ENCODE measurements around the gene CROCC2. TPM values are rescaled to one million over a fixed set of nuclear protein-coding genes. Genes with fewer than 3 reads are reported as not detected.

Gene CROCC2
- polyA plus RNA-seq, 2 of the 4 experiments (the other 2 are of a cell fraction): not detected

DNA sequence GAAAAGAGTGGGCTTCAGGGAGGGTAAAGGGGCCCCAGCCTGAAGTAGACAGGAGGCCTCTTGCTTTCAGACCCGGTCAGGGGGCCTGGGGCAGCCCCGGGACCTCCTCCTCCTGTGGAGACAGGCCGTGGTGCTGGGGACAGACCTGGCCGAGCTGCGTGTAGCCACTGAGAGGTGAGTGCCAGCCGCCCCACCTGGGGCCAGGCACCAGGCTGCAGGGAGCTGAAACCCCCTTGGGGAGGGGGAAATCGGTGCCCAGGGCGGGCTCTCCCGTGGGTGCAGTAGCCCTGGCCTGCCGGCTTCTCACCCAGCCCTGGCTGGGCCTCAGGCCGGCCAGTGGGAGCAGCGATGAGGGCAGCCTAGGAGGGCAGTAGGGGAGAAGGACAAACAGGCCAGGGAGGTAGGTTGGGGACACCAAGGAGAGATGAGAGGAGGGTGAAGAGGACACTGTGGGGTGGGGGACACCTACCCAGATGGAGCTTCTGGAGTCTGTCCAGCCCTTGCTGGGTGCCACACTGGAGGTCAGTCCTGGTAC, 24.0 kb downstream of the CROCC2 start (continued):
- no peak for TF ChIP-seq REST (IDR thresholded peaks at IDR 0.05)
- TF ChIP-seq HMGXB4 (CRISPR knock-in tag; IDR thresholded peaks at IDR 0.05; ENCODE audit: borderline replicate concordance): no peak
- TF ChIP-seq, protein P1, sequence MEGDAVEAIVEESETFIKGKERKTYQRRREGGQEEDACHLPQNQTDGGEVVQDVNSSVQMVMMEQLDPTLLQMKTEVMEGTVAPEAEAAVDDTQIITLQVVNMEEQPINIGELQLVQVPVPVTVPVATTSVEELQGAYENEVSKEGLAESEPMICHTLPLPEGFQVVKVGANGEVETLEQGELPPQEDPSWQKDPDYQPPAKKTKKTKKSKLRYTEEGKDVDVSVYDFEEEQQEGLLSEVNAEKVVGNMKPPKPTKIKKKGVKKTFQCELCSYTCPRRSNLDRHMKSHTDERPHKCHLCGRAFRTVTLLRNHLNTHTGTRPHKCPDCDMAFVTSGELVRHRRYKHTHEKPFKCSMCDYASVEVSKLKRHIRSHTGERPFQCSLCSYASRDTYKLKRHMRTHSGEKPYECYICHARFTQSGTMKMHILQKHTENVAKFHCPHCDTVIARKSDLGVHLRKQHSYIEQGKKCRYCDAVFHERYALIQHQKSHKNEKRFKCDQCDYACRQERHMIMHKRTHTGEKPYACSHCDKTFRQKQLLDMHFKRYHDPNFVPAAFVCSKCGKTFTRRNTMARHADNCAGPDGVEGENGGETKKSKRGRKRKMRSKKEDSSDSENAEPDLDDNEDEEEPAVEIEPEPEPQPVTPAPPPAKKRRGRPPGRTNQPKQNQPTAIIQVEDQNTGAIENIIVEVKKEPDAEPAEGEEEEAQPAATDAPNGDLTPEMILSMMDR (IDR thresholded peaks at IDR 0.05): no peak
- no peak for TF ChIP-seq FOSB (CRISPR knock-in tag; IDR thresholded peaks at IDR 0.05)
- no peak for TF ChIP-seq MAZ (IDR thresholded peaks at IDR 0.05; ENCODE audit: borderline replicate concordance, low read depth, low read length)
- no peak for TF ChIP-seq ESRRA (IDR thresholded peaks at IDR 0.05; ENCODE audit: borderline replicate concordance, low read length)

DNA sequence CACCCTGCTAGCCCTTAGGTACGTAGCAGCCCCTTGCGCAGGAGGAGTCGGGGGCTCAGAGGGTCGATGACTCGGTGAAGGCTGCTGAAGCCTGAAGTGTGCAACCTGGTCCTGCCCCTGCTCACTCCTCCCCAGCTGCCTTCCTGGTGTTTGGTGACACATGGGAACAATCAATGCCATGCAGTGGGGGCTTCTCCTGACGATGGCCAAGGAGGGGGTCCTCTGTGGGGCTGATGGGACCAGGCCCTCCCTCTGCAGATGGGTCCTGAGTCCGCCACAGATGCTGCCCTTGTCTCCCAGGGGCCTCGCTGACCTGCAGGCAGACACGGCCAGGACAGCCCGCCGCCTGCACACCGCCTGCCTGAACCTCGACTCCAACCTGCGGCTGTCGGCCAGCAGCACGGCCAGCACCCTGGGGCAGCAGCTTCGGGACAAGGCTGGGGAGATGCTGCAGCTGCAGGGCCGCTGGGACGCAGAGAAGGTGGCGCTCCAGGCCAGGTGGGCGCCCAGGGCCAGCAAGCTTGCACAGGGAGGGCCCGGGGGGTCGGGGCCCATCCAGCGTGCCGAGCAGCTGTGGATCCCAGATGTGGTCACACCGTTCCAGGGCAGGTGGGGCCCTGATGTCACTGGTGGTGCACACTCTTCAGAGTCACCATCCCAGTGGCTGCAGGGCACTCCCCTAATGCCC, 24.6 kb downstream of the CROCC2 start:
- no peak overlapping the region for H3K27ac ChIP-seq
- CTCF ChIA-PET: interaction anchor here (1.2 to 1.4 kb wide), 2 partner anchors 32 to 79 kb away, joined by 3 read pairs; no protein-coding TSS in a partner anchor
- FAIRE-seq: no peak
- DNase-seq (ENCODE audit: low read depth in 1 of 2, low spot score in 1 of 2): no peak
- POLR2A ChIA-PET: no interaction called here
- H3K4me3 ChIP-seq: no peak overlapping the region
- 69% methylated on average over 11 of the region's 26 CpGs for WGBS (ENCODE audit: missing lambda C conversion rate)
- ATAC-seq: no peak
- no peaks in the 10 kb centered on the region for H3K4me1 ChIP-seq
- H3K4me2 ChIP-seq: no peak overlapping the region
- TF ChIP-seq HOXB13 (CRISPR knock-in tag; IDR thresholded peaks at IDR 0.05; ENCODE audit: low read depth) (no peak), FOSB (CRISPR knock-in tag; IDR thresholded peaks at IDR 0.05) (no peak), PHF8 (IDR thresholded peaks at IDR 0.05; ENCODE audit: borderline replicate concordance, low read depth) (no peak), POLR2A (IDR thresholded peaks at IDR 0.05; ENCODE audit: low read length) (no peak), RCOR1 (IDR thresholded peaks at IDR 0.05; ENCODE audit: low read depth, low read length) (no peak), CHD2 (IDR thresholded peaks at IDR 0.05; ENCODE audit: low read length, partially characterized antibody) (no peak), BHLHE40 (IDR thresholded peaks at IDR 0.05; ENCODE audit: low read depth, low read length) (no peak), RARB (CRISPR knock-in tag; IDR thresholded peaks at IDR 0.05) (no peak), KDM1A (IDR thresholded peaks at IDR 0.05; ENCODE audit: low read depth) (no peak), JUNB (IDR thresholded peaks at IDR 0.05) (no peak), BCL3 (IDR thresholded peaks at IDR 0.05) (no peak), ZSCAN20 (CRISPR knock-in tag; IDR thresholded peaks at IDR 0.05) (no peak), RAD21 (conservative IDR thresholded peaks at IDR 0.05 in 1 of 2, IDR thresholded peaks at IDR 0.05 in 1 of 2) (no peak), GATA3 (IDR thresholded peaks at IDR 0.05; ENCODE audit: borderline replicate concordance) (no peak), TFCP2L1 (CRISPR knock-in tag; IDR thresholded peaks at IDR 0.05) (no peak), HOXB5 (CRISPR knock-in tag; IDR thresholded peaks at IDR 0.05) (no peak), FOXS1 (CRISPR knock-in tag; IDR thresholded peaks at IDR 0.05) (no peak), HOXA7 (CRISPR knock-in tag; IDR thresholded peaks at IDR 0.05) (no peak)
- TF ChIP-seq, protein P2, sequence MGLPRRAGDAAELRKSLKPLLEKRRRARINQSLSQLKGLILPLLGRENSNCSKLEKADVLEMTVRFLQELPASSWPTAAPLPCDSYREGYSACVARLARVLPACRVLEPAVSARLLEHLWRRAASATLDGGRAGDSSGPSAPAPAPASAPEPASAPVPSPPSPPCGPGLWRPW (IDR thresholded peaks at IDR 0.05): no peak
- H3K9me3 ChIP-seq: no peaks in the 10 kb centered on the region
